ENCODE results near the gene RTF1.
"Not testable (repeated sequence)": the region's sequence is repeated elsewhere in the genome, so short reads cannot be mapped to it uniquely, and the experiment has no call there.

Gene RTF1

DNA sequence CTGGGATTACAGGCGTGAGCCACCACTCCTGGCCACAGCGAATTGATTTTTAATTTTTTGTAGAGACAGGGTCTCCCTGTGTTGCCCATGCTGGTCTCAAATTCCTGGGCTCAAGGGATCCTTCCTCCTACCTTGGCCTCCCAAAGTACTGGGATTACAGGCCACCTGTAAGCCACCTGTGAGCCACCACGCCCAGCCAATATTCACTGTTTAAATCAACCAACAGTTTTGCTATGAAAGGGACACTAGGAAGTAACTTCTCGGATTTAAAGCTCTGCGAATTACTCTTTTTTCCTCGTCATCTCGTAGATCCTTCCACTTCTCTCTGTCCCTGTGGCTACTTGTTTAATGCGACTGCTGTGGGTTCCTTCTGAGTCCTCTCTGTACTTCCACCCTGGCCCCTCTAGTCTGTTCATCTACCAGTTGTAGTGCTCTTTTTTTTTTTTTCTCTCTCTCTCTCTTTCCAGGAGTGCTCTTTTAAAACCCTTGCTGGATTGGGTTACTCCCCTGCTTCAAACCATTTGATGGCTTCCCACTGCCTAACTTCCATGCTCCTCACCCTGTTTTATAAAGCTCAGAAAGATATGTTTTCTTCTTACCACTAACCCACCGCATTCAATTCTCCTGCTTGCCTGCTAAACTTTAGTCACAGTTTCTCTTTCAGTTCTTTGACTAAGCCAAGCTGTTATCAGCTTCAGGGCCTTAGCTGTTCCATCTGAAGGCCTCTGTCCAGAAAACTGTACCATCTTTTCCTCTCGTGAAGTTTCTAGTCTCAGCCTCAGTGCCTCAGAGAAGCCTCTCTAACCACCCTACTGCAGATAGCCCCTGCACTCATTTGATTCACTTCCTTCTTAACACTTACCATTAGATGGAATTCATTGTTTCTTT, 12.4 kb downstream of the RTF1 start:
- no peak for DNase-seq (ENCODE audit: low read depth, low spot score)

DNA sequence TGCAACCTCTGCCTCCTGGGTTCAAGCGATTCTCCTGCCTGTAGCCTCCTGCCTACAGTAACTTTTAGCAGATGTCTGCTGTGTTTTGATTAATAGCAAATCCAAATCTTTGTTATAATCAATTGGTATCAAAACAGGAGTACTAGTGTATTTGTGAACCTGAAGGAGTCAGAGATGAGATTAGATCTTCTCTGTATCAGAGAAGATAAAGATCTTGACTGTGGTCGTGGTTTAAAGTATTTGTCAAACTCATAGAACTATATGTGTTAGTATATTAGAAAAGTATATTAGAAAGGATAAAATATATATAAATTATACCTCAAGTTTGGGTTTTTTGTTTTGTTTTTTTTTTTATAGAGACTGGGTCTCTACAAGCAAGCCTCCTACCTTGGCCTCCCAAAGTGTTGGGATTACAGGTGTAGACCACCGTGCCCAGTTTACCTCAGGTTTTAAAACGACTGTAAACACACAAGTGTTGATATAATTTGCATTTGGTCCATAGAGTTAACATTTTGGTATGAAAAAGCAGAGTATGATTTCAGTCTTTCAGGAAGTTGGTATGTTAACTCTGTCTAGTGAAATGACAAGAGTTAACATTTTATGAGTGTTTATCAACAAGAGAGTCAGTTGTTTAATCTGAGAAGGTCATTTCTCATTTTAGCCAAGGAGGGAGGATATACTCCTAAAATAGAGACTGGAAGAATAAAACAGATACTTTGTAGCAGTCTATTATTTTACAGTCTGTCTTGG, 18.3 kb downstream of the RTF1 start:
- no peak overlapping the region for H3K4me3 ChIP-seq (ENCODE audit: low read length)
- DNase-seq (ENCODE audit: low read depth, low spot score): no peak

More for the DNA sequence above, 12.4 kb downstream of the RTF1 start:
- no peak overlapping the region for H3K4me3 ChIP-seq (ENCODE audit: low read length)

DNA sequence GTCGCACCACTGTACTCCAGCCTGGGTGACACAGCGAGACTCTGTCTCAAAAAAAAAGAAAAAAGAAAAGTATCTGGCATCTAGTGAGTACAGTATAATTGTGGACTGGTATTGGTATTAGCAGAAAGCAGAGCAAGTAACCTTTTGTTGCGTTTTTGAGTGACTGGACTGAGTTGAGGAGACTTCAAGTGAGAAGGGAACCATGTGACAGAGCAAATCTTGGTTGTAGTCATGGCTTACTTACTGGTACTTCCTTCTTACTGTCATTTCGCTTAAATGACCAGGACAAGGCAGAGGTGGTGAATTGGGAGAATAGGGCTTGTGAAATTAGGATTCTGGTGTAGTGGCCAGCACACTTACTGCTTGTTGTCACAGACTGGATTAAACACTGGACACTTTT, 20.6 kb downstream of the RTF1 start:
- no peak overlapping the region for H3K4me3 ChIP-seq (ENCODE audit: low read length)
- DNase-seq (ENCODE audit: low read depth, low spot score): no peak

DNA sequence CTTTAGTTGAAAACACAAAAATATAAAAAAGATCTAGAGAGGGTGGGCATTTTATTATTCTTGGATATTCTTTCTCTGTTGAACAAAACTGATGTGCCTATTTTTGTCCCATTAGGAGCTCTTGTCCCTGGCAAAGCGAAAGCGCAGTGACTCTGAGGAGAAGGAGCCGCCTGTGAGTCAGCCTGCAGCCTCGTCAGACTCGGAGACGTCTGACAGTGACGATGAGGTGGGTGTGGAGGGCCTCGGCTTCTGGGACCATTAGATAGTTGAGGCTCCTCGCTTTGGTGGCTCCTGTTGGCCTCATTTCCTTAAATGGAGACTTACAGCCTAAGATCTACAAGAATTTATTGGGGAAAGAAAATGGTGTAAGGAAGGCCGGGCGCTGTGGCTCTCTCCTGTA, 21.3 kb downstream of the RTF1 start:
- H3K4me3 ChIP-seq (ENCODE audit: low read length): no peak overlapping the region
- no peak for DNase-seq (ENCODE audit: low read depth, low spot score)

DNA sequence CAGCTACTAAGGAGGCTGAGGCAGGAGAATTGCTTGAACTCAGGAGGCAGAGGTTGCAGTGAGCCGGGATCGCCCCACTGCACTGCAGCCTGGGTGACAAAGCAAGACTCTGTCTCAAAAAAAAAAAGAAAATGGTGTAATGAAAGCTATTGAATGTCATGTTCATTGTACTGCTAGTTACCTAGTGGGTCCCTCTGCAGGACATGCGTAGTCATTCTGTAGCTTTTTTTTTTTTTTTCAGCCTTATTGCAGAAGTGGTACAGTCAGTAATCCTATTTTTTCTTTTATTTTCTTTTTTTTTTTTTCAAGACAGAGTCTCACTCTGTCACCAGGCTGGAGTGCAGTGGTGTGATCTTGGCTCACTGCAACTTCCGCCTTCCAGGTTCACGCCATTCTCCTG, 21.9 kb downstream of the RTF1 start:
- DNase-seq (ENCODE audit: low read depth, low spot score); H3K4me3 ChIP-seq (ENCODE audit: low read length): not testable (repeated sequence)

DNA sequence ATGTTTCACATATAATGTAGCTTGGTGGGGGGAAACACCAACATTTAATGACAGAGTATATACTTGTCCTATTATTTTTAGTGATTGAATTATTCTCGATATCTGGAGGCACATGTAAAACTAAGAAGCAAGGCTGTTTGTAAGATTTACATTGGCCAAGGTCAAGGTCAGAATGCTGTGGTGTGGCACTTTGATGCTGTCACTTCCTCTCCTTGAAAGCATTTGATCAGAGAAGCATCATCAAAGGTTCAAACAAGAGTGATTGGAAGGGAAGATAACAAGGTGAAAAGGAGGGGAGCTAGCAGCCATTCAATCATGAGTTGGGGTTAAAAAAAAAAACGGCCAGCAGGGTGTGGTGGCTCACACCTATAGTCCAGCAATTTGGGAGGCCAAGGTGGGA, 26.4 kb downstream of the RTF1 start:
- H3K4me3 ChIP-seq (ENCODE audit: low read length): no peak overlapping the region
- no peak for DNase-seq (ENCODE audit: low read depth, low spot score)

DNA sequence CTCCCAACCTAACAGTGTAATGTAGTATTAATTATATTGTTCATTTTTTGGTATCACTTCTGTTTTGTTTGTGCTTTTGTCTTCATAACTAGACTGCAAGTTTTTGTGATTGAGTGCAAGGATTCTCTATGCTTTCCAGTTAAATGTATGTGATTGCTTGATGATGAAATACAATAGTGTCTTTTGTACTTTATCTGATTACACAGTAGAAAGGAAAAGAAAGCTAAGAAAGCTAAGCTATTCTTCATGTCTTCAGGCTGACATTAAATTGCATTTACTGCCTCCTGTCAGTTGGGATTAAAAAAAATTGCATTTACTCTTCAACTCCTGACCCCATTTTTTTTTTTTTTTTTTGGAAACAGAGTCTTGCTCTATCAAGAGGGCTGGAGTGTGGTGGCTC, 28.5 kb downstream of the RTF1 start:
- H3K4me3 ChIP-seq (ENCODE audit: low read length): no peak overlapping the region
- DNase-seq (ENCODE audit: low read depth, low spot score): no peak

DNA sequence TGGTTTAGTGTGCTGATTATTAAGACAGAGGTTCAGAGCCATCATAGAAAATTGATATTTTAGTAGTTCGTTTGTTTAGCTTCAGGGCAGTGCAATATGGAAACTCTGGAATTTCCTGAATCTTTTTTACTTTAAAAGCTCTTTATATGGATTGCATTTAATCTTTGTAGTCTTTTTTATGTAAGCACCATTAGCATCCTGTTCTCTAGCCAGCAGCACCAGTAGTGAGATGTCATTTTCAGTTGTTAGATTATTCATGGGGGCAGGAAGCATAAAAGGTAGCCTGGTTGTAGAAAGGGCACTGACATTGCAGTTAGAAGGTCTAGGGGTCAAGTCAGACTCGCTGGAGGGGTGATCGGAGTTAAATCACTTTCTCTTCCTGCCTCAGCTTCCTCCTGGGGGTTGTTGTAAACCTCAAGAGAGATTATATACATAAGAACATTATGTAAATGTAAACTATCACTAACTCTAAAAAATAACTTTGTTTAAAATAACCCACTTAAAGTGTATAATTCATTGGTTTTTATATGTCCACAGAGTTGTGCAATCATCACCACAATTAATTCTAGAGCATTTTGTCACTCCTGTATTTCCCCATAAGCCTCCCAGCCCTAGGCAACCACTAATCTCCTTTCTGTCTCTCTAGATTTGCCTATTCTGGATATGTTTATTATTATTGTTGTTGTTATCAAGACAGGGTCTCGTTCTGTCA, 45.3 kb downstream of the RTF1 start:
- no peak for DNase-seq (ENCODE audit: low read depth, low spot score)
- H3K4me3 ChIP-seq (ENCODE audit: low read length): no peak overlapping the region

DNA sequence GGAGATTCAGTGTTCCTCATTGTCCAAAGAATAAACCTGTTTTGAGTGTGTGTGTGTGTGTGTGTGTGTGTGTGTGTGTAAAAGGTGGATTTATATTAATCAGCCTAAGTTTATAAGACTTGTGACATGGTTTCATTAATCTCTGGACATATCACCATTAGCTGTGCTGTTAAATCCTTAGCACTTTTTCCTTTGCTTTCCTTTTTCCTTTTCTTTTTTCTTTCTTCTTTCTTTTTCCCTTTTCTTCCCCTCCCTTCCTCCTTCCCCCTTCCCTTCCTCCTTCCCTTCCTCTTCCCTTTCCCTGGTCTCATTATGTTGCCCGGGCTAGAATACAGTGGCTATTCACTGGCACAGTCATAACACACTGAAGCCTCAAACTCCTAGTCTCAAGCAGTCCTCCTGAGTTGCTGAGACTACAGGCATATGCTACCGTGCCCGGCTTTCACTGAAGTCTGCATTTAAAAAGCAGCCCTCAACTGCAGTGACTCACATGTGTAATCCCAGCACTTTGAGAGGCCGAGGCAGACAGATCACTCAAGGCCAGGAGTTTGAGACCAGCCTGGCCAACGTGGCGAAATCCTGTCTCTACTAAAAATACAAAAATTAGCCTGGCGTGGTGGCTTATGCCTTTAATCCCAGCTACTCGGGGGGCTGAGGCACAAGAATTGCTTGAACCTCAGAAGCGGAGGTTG, 48.1 kb downstream of the RTF1 start:
- H3K4me3 ChIP-seq (ENCODE audit: low read length): no peak overlapping the region
- no peak for DNase-seq (ENCODE audit: low read depth, low spot score)

DNA sequence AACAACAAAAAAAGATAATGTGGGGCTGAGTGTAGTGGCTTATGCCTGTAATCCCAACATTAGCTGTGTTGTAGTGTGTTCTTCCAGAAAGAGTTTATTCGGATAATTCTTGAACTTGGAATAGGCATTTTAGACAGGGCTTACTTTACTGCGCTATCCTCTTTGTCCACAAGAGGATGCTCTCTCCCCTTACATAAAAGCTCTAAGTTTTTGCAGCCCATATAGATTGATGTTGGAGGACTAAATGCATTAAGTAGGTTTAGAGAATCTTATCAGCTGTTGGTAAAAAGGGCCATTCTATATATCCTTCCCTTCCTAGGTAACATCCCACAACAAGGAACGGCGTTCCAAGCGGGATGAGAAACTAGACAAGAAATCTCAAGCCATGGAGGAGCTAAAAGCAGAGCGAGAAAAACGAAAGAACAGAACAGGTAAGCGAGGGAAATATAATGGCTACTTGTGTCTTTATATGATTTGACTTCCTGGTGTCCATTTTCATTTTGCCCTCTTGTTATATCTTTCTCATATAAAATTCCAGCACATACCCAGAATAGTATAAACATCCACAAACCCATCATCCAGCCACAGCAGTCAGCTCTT, 49.0 kb downstream of the RTF1 start:
- DNase-seq (ENCODE audit: low read depth, low spot score): peak; percentile 55
- no peak overlapping the region for H3K4me3 ChIP-seq (ENCODE audit: low read length)

DNA sequence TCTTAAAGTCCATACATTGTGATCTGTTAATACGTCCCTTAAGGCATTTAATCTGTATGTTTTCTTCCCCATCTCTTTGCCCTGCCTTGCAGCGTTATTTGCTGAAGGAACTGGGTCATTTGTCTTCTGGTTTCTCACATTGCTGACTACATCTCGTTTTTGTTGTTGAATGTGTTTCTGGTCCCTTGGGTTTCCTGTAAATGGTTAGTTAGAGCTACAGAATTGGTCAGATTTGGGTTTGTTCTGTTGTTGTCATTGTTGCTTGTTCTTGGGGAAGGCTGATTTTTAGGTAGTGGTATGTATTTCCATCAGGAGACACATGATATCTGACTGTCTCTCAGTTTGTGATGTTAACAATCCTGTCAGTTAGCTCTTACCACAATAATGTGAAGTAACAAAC, 49.8 kb downstream of the RTF1 start:
- H3K4me3 ChIP-seq (ENCODE audit: low read length): no peak overlapping the region
- DNase-seq (ENCODE audit: low read depth, low spot score): no peak

DNA sequence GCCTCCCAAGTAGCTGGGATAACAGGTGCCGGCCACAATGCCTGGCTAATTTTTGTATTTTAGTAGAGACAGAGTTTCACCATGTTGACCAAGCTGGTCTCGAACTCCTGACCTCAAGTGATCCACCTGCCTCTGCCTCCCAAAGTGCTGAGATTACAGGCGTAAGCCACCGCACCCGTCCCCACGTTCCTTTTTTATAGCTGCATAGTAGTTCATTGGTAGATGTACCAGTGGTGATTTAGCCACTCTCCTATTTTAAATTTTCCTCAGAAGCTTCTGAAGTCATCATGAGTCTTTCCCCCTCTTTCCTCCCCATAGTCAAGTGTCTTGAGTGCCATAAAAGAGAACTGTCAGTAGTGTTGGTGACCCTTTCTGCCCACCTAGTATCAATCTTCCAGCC, 52.7 kb downstream of the RTF1 start:
- DNase-seq (ENCODE audit: low read depth, low spot score); H3K4me3 ChIP-seq (ENCODE audit: low read length): not testable (repeated sequence)

DNA sequence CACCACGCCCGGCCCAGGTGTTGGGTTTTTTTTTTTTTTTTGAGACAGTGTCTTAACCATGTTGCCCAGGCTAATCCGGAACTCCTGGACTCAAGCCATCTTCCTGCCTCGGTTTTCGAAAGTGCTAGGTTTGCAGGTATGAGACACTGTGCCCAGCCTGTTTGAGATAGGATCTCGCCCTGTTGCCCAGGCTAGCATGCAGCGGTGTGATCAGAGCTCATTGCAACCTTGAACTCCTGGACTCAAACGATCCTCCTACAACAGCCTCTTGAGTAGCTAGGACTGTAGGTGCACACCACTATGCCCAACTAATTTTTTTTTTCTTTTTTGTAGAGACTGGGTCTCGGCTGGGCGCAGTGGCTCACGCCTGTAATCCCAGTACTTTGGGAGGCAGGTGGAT, 56.5 kb downstream of the RTF1 start:
- DNase-seq (ENCODE audit: low read depth, low spot score): no peak
- H3K4me3 ChIP-seq (ENCODE audit: low read length): no peak overlapping the region

DNA sequence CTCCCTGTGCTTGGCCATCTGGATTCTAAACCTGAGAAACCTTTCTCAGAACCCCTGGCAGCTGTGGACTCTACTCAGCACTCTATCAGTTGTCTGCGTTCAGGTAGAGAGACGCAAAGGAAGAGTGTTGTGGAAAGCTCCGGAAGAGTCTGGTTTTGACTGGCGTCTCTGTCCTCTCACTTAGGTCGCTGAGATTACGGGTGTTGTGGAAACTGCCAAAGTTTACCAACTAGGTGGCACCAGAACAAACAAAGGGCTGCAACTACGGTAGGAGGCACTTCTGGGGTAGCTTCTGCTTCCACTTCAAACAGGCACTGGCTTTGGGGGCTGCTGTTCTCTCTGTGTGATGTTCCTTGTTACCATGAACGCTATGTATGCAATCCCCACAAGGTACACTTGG, 57.5 kb downstream of the RTF1 start:
- H3K4me3 ChIP-seq (ENCODE audit: low read length): no peak overlapping the region
- no peak for DNase-seq (ENCODE audit: low read depth, low spot score)

DNA sequence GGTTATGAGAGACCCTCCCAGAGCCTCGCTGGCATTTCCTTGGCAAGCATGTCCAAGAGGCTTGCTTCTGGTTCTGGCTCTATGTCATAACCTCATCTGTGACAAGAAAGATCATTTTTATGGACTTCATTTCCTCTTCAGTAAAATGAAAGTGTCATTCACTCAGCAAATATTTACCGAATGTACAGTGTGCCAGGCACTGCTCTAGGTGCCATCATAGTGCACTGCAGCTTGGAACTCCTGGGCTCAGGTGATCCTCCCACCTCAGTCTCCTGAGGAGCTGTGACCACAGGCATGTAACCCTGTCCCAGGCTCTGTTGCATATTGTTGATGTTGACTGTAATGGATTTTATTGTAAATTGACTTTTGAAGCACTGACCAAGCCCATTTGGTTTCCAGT, 58.0 kb downstream of the RTF1 start:
- H3K4me3 ChIP-seq (ENCODE audit: low read length): no peak overlapping the region
- DNase-seq (ENCODE audit: low read depth, low spot score): no peak

DNA sequence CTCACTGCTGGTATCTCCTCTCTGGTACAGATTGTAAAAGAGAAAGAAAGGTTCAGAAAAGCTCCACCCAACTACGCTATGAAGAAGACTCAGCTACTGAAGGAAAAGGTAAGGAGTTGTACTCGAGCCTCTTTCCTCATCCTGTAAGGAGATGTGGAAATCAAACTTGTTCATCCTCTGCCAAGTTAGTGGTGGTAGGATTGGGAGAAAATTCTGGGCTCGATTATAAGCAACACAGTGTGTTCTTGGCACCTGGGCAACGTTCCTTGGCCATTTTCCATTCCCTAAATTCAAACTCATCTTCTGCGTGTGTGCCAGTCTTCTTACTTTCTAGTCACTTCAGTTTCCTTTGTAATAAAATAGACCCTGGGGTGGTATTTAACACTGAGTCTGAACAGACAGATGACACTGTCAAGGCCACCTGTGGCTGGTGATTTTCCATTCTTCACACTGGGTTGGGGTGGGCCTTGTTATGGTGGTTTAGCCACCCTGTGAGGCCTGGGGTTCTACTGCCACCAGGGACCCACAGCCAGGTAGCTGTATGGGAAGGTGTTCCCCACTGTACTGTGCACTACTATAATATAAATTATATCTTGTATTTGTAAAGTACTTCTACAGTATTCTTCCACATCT, 59.6 kb downstream of the RTF1 start:
- no peak for DNase-seq (ENCODE audit: low read depth, low spot score)
- no peak overlapping the region for H3K4me3 ChIP-seq (ENCODE audit: low read length)

DNA sequence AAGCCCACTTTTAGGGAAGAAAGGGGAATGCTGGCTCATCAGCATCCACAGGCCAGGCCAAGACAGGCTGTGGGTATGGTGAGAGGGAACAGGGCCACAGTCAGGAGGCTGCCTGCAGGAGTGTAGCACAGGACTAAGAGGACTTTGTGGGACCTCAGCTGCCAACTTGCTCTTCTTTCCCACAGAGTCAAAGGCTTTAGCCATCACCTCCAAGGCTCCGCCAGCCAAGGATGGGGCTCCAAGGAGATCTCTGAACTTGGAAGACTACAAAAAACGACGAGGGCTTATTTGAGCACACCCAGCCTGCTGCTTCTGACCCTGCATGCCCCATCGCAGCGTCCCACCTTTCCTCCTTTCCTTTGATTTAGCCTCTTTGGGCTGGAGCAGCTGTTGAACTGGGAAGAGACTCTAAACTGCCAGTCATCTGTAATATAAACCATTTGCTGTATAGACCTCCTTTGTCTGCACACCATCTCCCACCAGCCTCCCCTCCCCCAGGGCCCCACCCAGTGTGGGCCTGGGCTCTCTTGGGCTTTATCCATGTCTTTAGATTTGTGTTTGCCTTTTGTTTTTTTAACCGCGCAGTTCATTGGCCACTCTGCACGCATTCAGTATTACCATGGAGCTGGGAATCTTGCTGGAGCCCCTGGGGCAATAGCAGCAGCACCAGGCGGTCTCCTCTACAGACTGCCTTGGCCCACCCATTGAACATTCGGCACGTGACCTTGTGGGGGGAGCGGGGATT, 63.7 kb downstream of the RTF1 start:
- H3K4me3 ChIP-seq (ENCODE audit: low read length): no peak overlapping the region
- DNase-seq (ENCODE audit: low read depth, low spot score): no peak
